ENCODE measurements around the gene PTPRT. TPM values are rescaled to one million over a fixed set of nuclear protein-coding genes. Genes with fewer than 3 reads are reported as not detected.

The PTPRT gene
- total RNA-seq, 4 donors from 2014 or later: under 0.01 to 2.1 TPM; not detected in 2

- H3K27ac ChIP-seq: no peak overlapping the region
- no peaks in the 10 kb centered on the region for H3K9me3 ChIP-seq
- no peaks in the 10 kb centered on the region for H3K4me1 ChIP-seq
- H3K36me3 ChIP-seq: no peaks in the 10 kb centered on the region
- no peak for TF ChIP-seq POLR2A (IDR thresholded peaks at IDR 0.05)
- no peak for TF ChIP-seq CTCF (IDR thresholded peaks at IDR 0.05)
- H3K27me3 ChIP-seq: no peaks in the 10 kb centered on the region
- intact Hi-C loops (cut with DNase I; ENCODE audit: low total_unique reads): no loop called here
- no peak for DNase-seq
- no peak overlapping the region for H3K4me3 ChIP-seq
These were observed 992.1 kb downstream of the PTPRT start for GRCh38 chr20:42197599-42197998.

GRCh38 chr20:42193119-42193518, 996.6 kb downstream of the PTPRT start:
- H3K4me1 ChIP-seq: no peaks in the 10 kb centered on the region
- no peaks in the 10 kb centered on the region for H3K27me3 ChIP-seq
- H3K36me3 ChIP-seq: no peaks in the 10 kb centered on the region
- intact Hi-C loops (cut with DNase I; ENCODE audit: low total_unique reads): no loop called here
- no peak for DNase-seq
- H3K9me3 ChIP-seq: no peaks in the 10 kb centered on the region
- H3K27ac ChIP-seq: no peak overlapping the region
- H3K4me3 ChIP-seq: no peak overlapping the region
- TF ChIP-seq POLR2A (IDR thresholded peaks at IDR 0.05) (no peak), CTCF (IDR thresholded peaks at IDR 0.05) (no peak)

- Histone ChIP-seq H3K27ac (no peak overlapping the region), H3K9me3 (no peaks in the 10 kb centered on the region), H3K36me3 (no peaks in the 10 kb centered on the region), H3K4me1 (no peaks in the 10 kb centered on the region), H3K27me3 (no peaks in the 10 kb centered on the region), H3K4me3 (no peak overlapping the region)
- intact Hi-C loops (cut with DNase I; ENCODE audit: low total_unique reads): no loop called here
- TF ChIP-seq CTCF (IDR thresholded peaks at IDR 0.05) (no peak), POLR2A (IDR thresholded peaks at IDR 0.05) (no peak)
- no peak for DNase-seq
These were observed 997.4 kb downstream of the PTPRT start for GRCh38 chr20:42192321-42192720.

GRCh38 chr20:42191140-42191860, 998.4 kb downstream of the PTPRT start:
- no peaks in the 10 kb centered on the region for H3K4me1 ChIP-seq
- no peaks in the 10 kb centered on the region for H3K36me3 ChIP-seq
- H3K27me3 ChIP-seq: no peaks in the 10 kb centered on the region
- no peak for DNase-seq
- no peak for TF ChIP-seq POLR2A (IDR thresholded peaks at IDR 0.05)
- no peak for TF ChIP-seq CTCF (IDR thresholded peaks at IDR 0.05)
- no peak overlapping the region for H3K4me3 ChIP-seq
- no peak overlapping the region for H3K27ac ChIP-seq
- no peaks in the 10 kb centered on the region for H3K9me3 ChIP-seq
- intact Hi-C loops (cut with DNase I; ENCODE audit: low total_unique reads): no loop called here

GRCh38 chr20:42190084-42190483, 999.6 kb downstream of the PTPRT start:
- no peaks in the 10 kb centered on the region for H3K27me3 ChIP-seq
- DNase-seq: no peak
- no peaks in the 10 kb centered on the region for H3K9me3 ChIP-seq
- no peak overlapping the region for H3K27ac ChIP-seq
- H3K4me1 ChIP-seq: no peaks in the 10 kb centered on the region
- TF ChIP-seq POLR2A (IDR thresholded peaks at IDR 0.05) (no peak), CTCF (IDR thresholded peaks at IDR 0.05) (no peak)
- H3K36me3 ChIP-seq: no peaks in the 10 kb centered on the region
- no peak overlapping the region for H3K4me3 ChIP-seq
- intact Hi-C loops (cut with DNase I; ENCODE audit: low total_unique reads): no loop called here

All from uterus (tissue), 4 donors.